Forelimb muscle (tissue), 1 donor: ENCODE data around the gene STOML3. TPM values are rescaled to one million over a fixed set of nuclear protein-coding genes. Genes with fewer than 3 reads are reported as not detected.

Experiments used
- DNase-seq: peaks from one replicate; pipeline ENCODE4 v3.0.0-alpha.2; 2013; ENCODE audit warnings: low read depth
- polyA plus RNA-seq: library from polyadenylated mRNA; unstranded; fragments of 120-200 nt; gene quantifications from one replicate; pipeline ENCODE4 v1.2.1, GENCODE V29; 2013; ENCODE audit not compliant: insufficient read length

STOML3 gene
- polyA plus RNA-seq, 1 donor: not detected

GRCh38 chr13:38981096-38981495, 9.5 kb downstream of the STOML3 start:
- no peak for DNase-seq

- no peak for DNase-seq
Observed at GRCh38 chr13:38980750-38981078, 9.9 kb downstream of the STOML3 start.

- peak; percentile 78 for DNase-seq
Observed at GRCh38 chr13:38979891-38980749, 10.5 kb downstream of the STOML3 start.

- DNase-seq: no peak
Observed at GRCh38 chr13:38970380-38971051, 20.1 kb downstream of the STOML3 start.

GRCh38 chr13:38969187-38969586, 21.4 kb downstream of the STOML3 start:
- no peak for DNase-seq

- DNase-seq: no peak
Observed at GRCh38 chr13:38967446-38967845, 23.2 kb downstream of the STOML3 start.

- no peak for DNase-seq
Observed at GRCh38 chr13:38965281-38965680, 25.4 kb downstream of the STOML3 start.

- DNase-seq: no peak
Observed at GRCh38 chr13:38960175-38960574, 30.5 kb downstream of the STOML3 start.

GRCh38 chr13:38957794-38958592, 32.6 kb downstream of the STOML3 start:
- DNase-seq: no peak

GRCh38 chr13:38954844-38955243, 35.8 kb downstream of the STOML3 start:
- no peak for DNase-seq

- DNase-seq: no peak
Observed at GRCh38 chr13:38954291-38954690, 36.3 kb downstream of the STOML3 start.

GRCh38 chr13:38952827-38953226, 37.8 kb downstream of the STOML3 start:
- no peak for DNase-seq

GRCh38 chr13:38951525-38952313, 38.9 kb downstream of the STOML3 start:
- DNase-seq: no peak

GRCh38 chr13:38950987-38951386, 39.6 kb downstream of the STOML3 start:
- no peak for DNase-seq

GRCh38 chr13:38947054-38947453, 43.6 kb downstream of the STOML3 start:
- DNase-seq: no peak

GRCh38 chr13:38944219-38944618, 46.4 kb downstream of the STOML3 start:
- DNase-seq: no peak

- DNase-seq: no peak
Observed at GRCh38 chr13:38943231-38943630, 47.4 kb downstream of the STOML3 start.

GRCh38 chr13:38941353-38941945, 49.2 kb downstream of the STOML3 start:
- no peak for DNase-seq

- no peak for DNase-seq
Observed at GRCh38 chr13:38933786-38934185, 56.8 kb downstream of the STOML3 start.

- DNase-seq: no peak
Observed at GRCh38 chr13:38922170-38922569, 68.5 kb downstream of the STOML3 start.

- DNase-seq: no peak
Observed at GRCh38 chr13:38921081-38921480, 69.5 kb downstream of the STOML3 start.
